ENCODE data around the gene FBXW7.

Gene FBXW7

GRCh38 chr4:152430507-152430906, 105.4 kb downstream of the FBXW7 start:
- Histone ChIP-seq H3K9ac (ENCODE audit: low read length) (no peak overlapping the region), H3K27ac (ENCODE audit: low read depth, low read length) (no peak overlapping the region), H3K9me3 (ENCODE audit: control insufficient read depth, insufficient read depth, low read depth, low read length) (no peaks in the 10 kb centered on the region), H3K36me3 (ENCODE audit: control insufficient read depth, insufficient read depth, low read length) (no peaks in the 10 kb centered on the region), H3K27me3 (ENCODE audit: control insufficient read depth, insufficient read depth, low read length) (no peaks in the 10 kb centered on the region), H3K4me3 (ENCODE audit: low read depth, low read length) (no peak overlapping the region), H3K4me1 (ENCODE audit: control insufficient read depth, insufficient read depth, low read length) (peaks cover 19% of the 10 kb centered on the region)

- no peaks in the 10 kb centered on the region for H3K27me3 ChIP-seq (ENCODE audit: control insufficient read depth, insufficient read depth, low read length)
- no peaks in the 10 kb centered on the region for H3K9me3 ChIP-seq (ENCODE audit: control insufficient read depth, insufficient read depth, low read depth, low read length)
Measured at GRCh38 chr4:152427981-152428380, 107.9 kb downstream of the FBXW7 start.

GRCh38 chr4:152424977-152425376, 110.9 kb downstream of the FBXW7 start:
- H3K36me3 ChIP-seq (ENCODE audit: control insufficient read depth, insufficient read depth, low read length), result no peaks in the 10 kb centered on the region
- no peak overlapping the region for H3K9ac ChIP-seq (ENCODE audit: low read length)
- H3K4me3 ChIP-seq (ENCODE audit: low read depth, low read length), result no peak overlapping the region
- peaks cover 18% of the 10 kb centered on the region for H3K4me1 ChIP-seq (ENCODE audit: control insufficient read depth, insufficient read depth, low read length)
- no peaks in the 10 kb centered on the region for H3K9me3 ChIP-seq (ENCODE audit: control insufficient read depth, insufficient read depth, low read depth, low read length)
- no peaks in the 10 kb centered on the region for H3K27me3 ChIP-seq (ENCODE audit: control insufficient read depth, insufficient read depth, low read length)
- no peak overlapping the region for H3K27ac ChIP-seq (ENCODE audit: low read depth, low read length)

More at GRCh38 chr4:152427981-152428380, 107.9 kb downstream of the FBXW7 start:
- peaks cover 31% of the 10 kb centered on the region for H3K4me1 ChIP-seq (ENCODE audit: control insufficient read depth, insufficient read depth, low read length)
- no peak overlapping the region for H3K27ac ChIP-seq (ENCODE audit: low read depth, low read length)
- no peaks in the 10 kb centered on the region for H3K36me3 ChIP-seq (ENCODE audit: control insufficient read depth, insufficient read depth, low read length)
- H3K9ac ChIP-seq (ENCODE audit: low read length), result no peak overlapping the region
- H3K4me3 ChIP-seq (ENCODE audit: low read depth, low read length), result no peak overlapping the region

GRCh38 chr4:152424396-152424795, 111.5 kb downstream of the FBXW7 start:
- no peak overlapping the region for H3K4me3 ChIP-seq (ENCODE audit: low read depth, low read length)
- H3K36me3 ChIP-seq (ENCODE audit: control insufficient read depth, insufficient read depth, low read length), result no peaks in the 10 kb centered on the region
- H3K4me1 ChIP-seq (ENCODE audit: control insufficient read depth, insufficient read depth, low read length), result peaks cover 18% of the 10 kb centered on the region
- H3K27ac ChIP-seq (ENCODE audit: low read depth, low read length), result no peak overlapping the region
- H3K27me3 ChIP-seq (ENCODE audit: control insufficient read depth, insufficient read depth, low read length), result no peaks in the 10 kb centered on the region
- H3K9ac ChIP-seq (ENCODE audit: low read length), result no peak overlapping the region
- H3K9me3 ChIP-seq (ENCODE audit: control insufficient read depth, insufficient read depth, low read depth, low read length), result no peaks in the 10 kb centered on the region

GRCh38 chr4:152422817-152423320, 113.0 kb downstream of the FBXW7 start:
- no peaks in the 10 kb centered on the region for H3K36me3 ChIP-seq (ENCODE audit: control insufficient read depth, insufficient read depth, low read length)
- H3K9me3 ChIP-seq (ENCODE audit: control insufficient read depth, insufficient read depth, low read depth, low read length), result no peaks in the 10 kb centered on the region
- no peak overlapping the region for H3K4me3 ChIP-seq (ENCODE audit: low read depth, low read length)
- no peak overlapping the region for H3K9ac ChIP-seq (ENCODE audit: low read length)
- peaks cover 18% of the 10 kb centered on the region for H3K4me1 ChIP-seq (ENCODE audit: control insufficient read depth, insufficient read depth, low read length)
- H3K27ac ChIP-seq (ENCODE audit: low read depth, low read length), result no peak overlapping the region
- no peaks in the 10 kb centered on the region for H3K27me3 ChIP-seq (ENCODE audit: control insufficient read depth, insufficient read depth, low read length)

GRCh38 chr4:152421576-152421975, 114.3 kb downstream of the FBXW7 start:
- H3K27me3 ChIP-seq (ENCODE audit: control insufficient read depth, insufficient read depth, low read length), result no peaks in the 10 kb centered on the region
- H3K4me3 ChIP-seq (ENCODE audit: low read depth, low read length), result no peak overlapping the region
- peaks cover 20% of the 10 kb centered on the region for H3K4me1 ChIP-seq (ENCODE audit: control insufficient read depth, insufficient read depth, low read length)
- H3K36me3 ChIP-seq (ENCODE audit: control insufficient read depth, insufficient read depth, low read length), result no peaks in the 10 kb centered on the region
- H3K9me3 ChIP-seq (ENCODE audit: control insufficient read depth, insufficient read depth, low read depth, low read length), result no peaks in the 10 kb centered on the region
- H3K27ac ChIP-seq (ENCODE audit: low read depth, low read length), result no peak overlapping the region
- H3K9ac ChIP-seq (ENCODE audit: low read length), result no peak overlapping the region

GRCh38 chr4:152419809-152420208, 116.1 kb downstream of the FBXW7 start:
- Histone ChIP-seq H3K27ac (ENCODE audit: low read depth, low read length) (no peak overlapping the region), H3K36me3 (ENCODE audit: control insufficient read depth, insufficient read depth, low read length) (no peaks in the 10 kb centered on the region), H3K4me3 (ENCODE audit: low read depth, low read length) (no peak overlapping the region)

GRCh38 chr4:152417673-152418072, 118.2 kb downstream of the FBXW7 start:
- no peaks in the 10 kb centered on the region for H3K9me3 ChIP-seq (ENCODE audit: control insufficient read depth, insufficient read depth, low read depth, low read length)
- no peak overlapping the region for H3K4me3 ChIP-seq (ENCODE audit: low read depth, low read length)
- no peak overlapping the region for H3K27ac ChIP-seq (ENCODE audit: low read depth, low read length)
- no peaks in the 10 kb centered on the region for H3K36me3 ChIP-seq (ENCODE audit: control insufficient read depth, insufficient read depth, low read length)
- H3K9ac ChIP-seq (ENCODE audit: low read length), result no peak overlapping the region
- 0 out of 2 replicates have a peak, but pooled peaks cover 9% of the 10 kb centered on the region for H3K4me1 ChIP-seq (ENCODE audit: control insufficient read depth, insufficient read depth, low read length)
- H3K27me3 ChIP-seq (ENCODE audit: control insufficient read depth, insufficient read depth, low read length), result no peaks in the 10 kb centered on the region

More at GRCh38 chr4:152419809-152420208, 116.1 kb downstream of the FBXW7 start:
- Histone ChIP-seq H3K9me3 (ENCODE audit: control insufficient read depth, insufficient read depth, low read depth, low read length) (no peaks in the 10 kb centered on the region), H3K27me3 (ENCODE audit: control insufficient read depth, insufficient read depth, low read length) (no peaks in the 10 kb centered on the region), H3K4me1 (ENCODE audit: control insufficient read depth, insufficient read depth, low read length) (peaks cover 14% of the 10 kb centered on the region), H3K9ac (ENCODE audit: low read length) (no peak overlapping the region)

GRCh38 chr4:152415980-152416379, 119.9 kb downstream of the FBXW7 start:
- Histone ChIP-seq H3K27me3 (ENCODE audit: control insufficient read depth, insufficient read depth, low read length) (no peaks in the 10 kb centered on the region), H3K27ac (ENCODE audit: low read depth, low read length) (no peak overlapping the region), H3K9ac (ENCODE audit: low read length) (no peak overlapping the region), H3K4me3 (ENCODE audit: low read depth, low read length) (no peak overlapping the region), H3K9me3 (ENCODE audit: control insufficient read depth, insufficient read depth, low read depth, low read length) (no peaks in the 10 kb centered on the region), H3K4me1 (ENCODE audit: control insufficient read depth, insufficient read depth, low read length) (0 out of 2 replicates have a peak, but pooled peaks cover 9% of the 10 kb centered on the region), H3K36me3 (ENCODE audit: control insufficient read depth, insufficient read depth, low read length) (peaks cover 6% of the 10 kb centered on the region)

GRCh38 chr4:152408514-152409327, 127.2 kb downstream of the FBXW7 start:
- H3K9ac ChIP-seq (ENCODE audit: low read length), result no peak overlapping the region
- no peak overlapping the region for H3K27ac ChIP-seq (ENCODE audit: low read depth, low read length)
- H3K36me3 ChIP-seq (ENCODE audit: control insufficient read depth, insufficient read depth, low read length), result peaks cover 6% of the 10 kb centered on the region
- peaks cover 4% of the 10 kb centered on the region; the same call in 1 of the 2 replicates for H3K4me1 ChIP-seq (ENCODE audit: control insufficient read depth, insufficient read depth, low read length)
- H3K4me3 ChIP-seq (ENCODE audit: low read depth, low read length), result no peak overlapping the region
- no peaks in the 10 kb centered on the region for H3K27me3 ChIP-seq (ENCODE audit: control insufficient read depth, insufficient read depth, low read length)
- H3K9me3 ChIP-seq (ENCODE audit: control insufficient read depth, insufficient read depth, low read depth, low read length), result no peaks in the 10 kb centered on the region

GRCh38 chr4:152401424-152401823, 134.5 kb downstream of the FBXW7 start:
- Histone ChIP-seq H3K27me3 (ENCODE audit: control insufficient read depth, insufficient read depth, low read length) (no peaks in the 10 kb centered on the region), H3K9ac (ENCODE audit: low read length) (no peak overlapping the region), H3K4me1 (ENCODE audit: control insufficient read depth, insufficient read depth, low read length) (peaks cover 7% of the 10 kb centered on the region; the same call in 1 of the 2 replicates), H3K4me3 (ENCODE audit: low read depth, low read length) (no peak overlapping the region), H3K9me3 (ENCODE audit: control insufficient read depth, insufficient read depth, low read depth, low read length) (no peaks in the 10 kb centered on the region), H3K36me3 (ENCODE audit: control insufficient read depth, insufficient read depth, low read length) (no peaks in the 10 kb centered on the region), H3K27ac (ENCODE audit: low read depth, low read length) (no peak overlapping the region)
